ENCODE measurements around the gene DPP6. TPM values are rescaled to one million over a fixed set of nuclear protein-coding genes. Genes with fewer than 3 reads are reported as not detected.

DPP6 gene
- total RNA-seq, 4 donors from 2014 or later: 13.4 to 33.2 (median 26.8) TPM

GRCh38 chr7:154172236-154172635, 120.0 kb downstream of the DPP6 start:
- no peak overlapping the region for H3K27ac ChIP-seq (replicated peaks in 1 of 4)
- TF ChIP-seq CTCF (IDR thresholded peaks at IDR 0.05) (no peak), POLR2A (IDR thresholded peaks at IDR 0.05; ENCODE audit: low read depth) (no peak), POLR2AphosphoS5 (IDR thresholded peaks at IDR 0.05) (no peak), EP300 (IDR thresholded peaks at IDR 0.05) (no peak)
- no peaks in the 10 kb centered on the region for H3K4me1 ChIP-seq
- no peaks in the 10 kb centered on the region for H3K9me3 ChIP-seq
- no peaks in the 10 kb centered on the region for H3K36me3 ChIP-seq
- no peaks in the 10 kb centered on the region for H3K27me3 ChIP-seq
- 62% methylated on average over 3 of the region's 3 CpGs for WGBS
- intact Hi-C loops (cut with DNase I): no loop called here
- no peak for DNase-seq (ENCODE audit: extremely low spot score)
- no peak overlapping the region for H3K4me3 ChIP-seq

GRCh38 chr7:154177584-154177983, 125.4 kb downstream of the DPP6 start:
- no peak overlapping the region for H3K27ac ChIP-seq (replicated peaks in 1 of 4)
- H3K4me3 ChIP-seq: no peak overlapping the region
- TF ChIP-seq EP300 (IDR thresholded peaks at IDR 0.05) (no peak), CTCF (IDR thresholded peaks at IDR 0.05) (no peak), POLR2AphosphoS5 (IDR thresholded peaks at IDR 0.05) (no peak), POLR2A (IDR thresholded peaks at IDR 0.05; ENCODE audit: low read depth) (no peak)
- DNase-seq (ENCODE audit: extremely low spot score): no peak
- no peaks in the 10 kb centered on the region for H3K27me3 ChIP-seq
- no peaks in the 10 kb centered on the region for H3K36me3 ChIP-seq
- H3K9me3 ChIP-seq: no peaks in the 10 kb centered on the region
- intact Hi-C loops (cut with DNase I): no loop called here
- 79% methylated on average over 7 of the region's 7 CpGs for WGBS
- H3K4me1 ChIP-seq: no peaks in the 10 kb centered on the region

- Histone ChIP-seq H3K27me3 (no peaks in the 10 kb centered on the region), H3K4me3 (no peak overlapping the region), H3K27ac (replicated peaks in 1 of 4) (no peak overlapping the region), H3K9me3 (no peaks in the 10 kb centered on the region), H3K36me3 (no peaks in the 10 kb centered on the region), H3K4me1 (no peaks in the 10 kb centered on the region)
- intact Hi-C loops (cut with DNase I): no loop called here
- DNase-seq (ENCODE audit: extremely low spot score): no peak
- TF ChIP-seq POLR2AphosphoS5 (IDR thresholded peaks at IDR 0.05): no peak
- TF ChIP-seq POLR2A (IDR thresholded peaks at IDR 0.05; ENCODE audit: low read depth): no peak
- TF ChIP-seq CTCF (IDR thresholded peaks at IDR 0.05): no peak
- no peak for TF ChIP-seq EP300 (IDR thresholded peaks at IDR 0.05)
Observed at GRCh38 chr7:154178895-154179294, 126.7 kb downstream of the DPP6 start.

GRCh38 chr7:154183482-154183881, 131.3 kb downstream of the DPP6 start:
- 53% methylated on average over 10 of the region's 10 CpGs for WGBS
- DNase-seq (ENCODE audit: extremely low spot score): no peak

More at GRCh38 chr7:154183482-154183881, 131.3 kb downstream of the DPP6 start:
- intact Hi-C loops (cut with DNase I): no loop called here
- no peaks in the 10 kb centered on the region for H3K9me3 ChIP-seq
- no peaks in the 10 kb centered on the region for H3K36me3 ChIP-seq
- H3K27me3 ChIP-seq: no peaks in the 10 kb centered on the region
- no peaks in the 10 kb centered on the region for H3K4me1 ChIP-seq
- no peak overlapping the region for H3K4me3 ChIP-seq
- no peak overlapping the region for H3K27ac ChIP-seq (replicated peaks in 1 of 4)
- TF ChIP-seq EP300 (IDR thresholded peaks at IDR 0.05) (no peak), POLR2AphosphoS5 (IDR thresholded peaks at IDR 0.05) (no peak), CTCF (IDR thresholded peaks at IDR 0.05) (no peak), POLR2A (IDR thresholded peaks at IDR 0.05; ENCODE audit: low read depth) (no peak)
